NB4 (cell line): Measurements from ENCODE around the gene KLHL17.

Experiments
- DNase-seq: peaks from one replicate; pipeline ENCODE4 v3.0.0; 2010; ENCODE audit warnings: low read depth
- H3K4me3 ChIP-seq: one replicate; pipeline ENCODE4 v1.5.1; 2011; ENCODE audit warnings: mild to moderate bottlenecking, low read depth, low read length, moderate library complexity
- CTCF ChIP-seq: IDR thresholded peaks from one replicate; pipeline ENCODE4 v1.5.1; 2012; ENCODE audit warnings: low read depth, low read length
- MAX ChIP-seq: IDR thresholded peaks from 2 replicates; pipeline ENCODE4 v1.6.1; 2011; ENCODE audit warnings: low read depth, low read length
- MYC ChIP-seq: IDR thresholded peaks from 2 replicates; pipeline ENCODE4 v1.6.1; 2011; ENCODE audit warnings: low read depth, low read length
- POLR2A ChIP-seq: IDR thresholded peaks from 2 replicates; pipeline ENCODE4 v1.6.1; 2011; ENCODE audit warnings: mild to moderate bottlenecking; ENCODE audit not compliant: insufficient read length; ENCODE audit errors: extremely low read depth

Gene KLHL17

GRCh38 chr1:920521-920920 lies 39.9 kb upstream of the KLHL17 start:
- no peak for TF ChIP-seq CTCF
- no peak for TF ChIP-seq MAX
- TF ChIP-seq POLR2A = no peak
- no peak for TF ChIP-seq MYC
- no peak for DNase-seq
- H3K4me3 ChIP-seq = no peak overlapping the region

DNA sequence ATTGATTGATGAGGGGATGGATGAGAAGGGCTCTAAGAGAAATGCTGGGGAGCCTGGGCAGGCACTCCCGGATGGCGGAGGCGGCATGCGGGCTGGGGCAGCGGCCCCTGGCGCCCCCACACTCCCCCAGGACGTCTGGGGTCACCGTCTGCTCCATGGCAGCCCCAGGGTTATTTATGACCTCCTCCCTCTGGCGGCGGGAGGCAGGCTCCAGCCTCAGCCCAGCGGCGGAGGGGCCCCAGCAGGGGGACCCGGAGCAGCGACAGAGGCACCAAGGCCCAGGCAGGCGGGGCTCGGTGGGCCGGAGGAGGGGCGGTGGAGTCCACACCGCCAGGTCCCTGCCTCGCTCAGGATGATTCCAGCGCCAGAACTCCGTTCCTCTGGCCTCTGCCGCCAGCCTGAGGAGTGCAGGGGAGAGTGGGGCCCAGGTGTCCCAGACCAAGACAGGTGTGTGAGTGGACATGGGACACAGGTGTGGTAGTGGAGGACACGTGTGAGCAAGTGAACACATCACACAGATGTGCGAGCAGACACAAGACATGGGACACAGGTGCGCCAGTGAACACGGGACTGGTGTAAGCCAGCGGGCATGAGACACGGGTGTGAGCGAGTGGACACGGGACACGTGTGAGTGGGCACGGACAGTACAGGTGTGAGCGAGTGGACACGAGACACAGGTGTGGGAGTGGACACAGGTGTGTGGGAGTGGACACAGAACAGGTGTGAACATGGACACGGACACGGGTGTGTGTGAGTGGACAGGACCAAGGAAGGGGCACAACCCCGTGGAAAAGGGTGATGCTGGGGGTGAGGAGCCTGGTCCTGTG lies 39.2 kb upstream of the KLHL17 start:
- H3K4me3 ChIP-seq = no peak overlapping the region
- no peak for TF ChIP-seq POLR2A
- TF ChIP-seq MAX = no peak
- peak; percentile 13 for TF ChIP-seq CTCF
- 0 out of 2 replicates have a peak, but pooled peaks have one; percentile 27 for TF ChIP-seq MYC
- peak; percentile 84 for DNase-seq

DNA sequence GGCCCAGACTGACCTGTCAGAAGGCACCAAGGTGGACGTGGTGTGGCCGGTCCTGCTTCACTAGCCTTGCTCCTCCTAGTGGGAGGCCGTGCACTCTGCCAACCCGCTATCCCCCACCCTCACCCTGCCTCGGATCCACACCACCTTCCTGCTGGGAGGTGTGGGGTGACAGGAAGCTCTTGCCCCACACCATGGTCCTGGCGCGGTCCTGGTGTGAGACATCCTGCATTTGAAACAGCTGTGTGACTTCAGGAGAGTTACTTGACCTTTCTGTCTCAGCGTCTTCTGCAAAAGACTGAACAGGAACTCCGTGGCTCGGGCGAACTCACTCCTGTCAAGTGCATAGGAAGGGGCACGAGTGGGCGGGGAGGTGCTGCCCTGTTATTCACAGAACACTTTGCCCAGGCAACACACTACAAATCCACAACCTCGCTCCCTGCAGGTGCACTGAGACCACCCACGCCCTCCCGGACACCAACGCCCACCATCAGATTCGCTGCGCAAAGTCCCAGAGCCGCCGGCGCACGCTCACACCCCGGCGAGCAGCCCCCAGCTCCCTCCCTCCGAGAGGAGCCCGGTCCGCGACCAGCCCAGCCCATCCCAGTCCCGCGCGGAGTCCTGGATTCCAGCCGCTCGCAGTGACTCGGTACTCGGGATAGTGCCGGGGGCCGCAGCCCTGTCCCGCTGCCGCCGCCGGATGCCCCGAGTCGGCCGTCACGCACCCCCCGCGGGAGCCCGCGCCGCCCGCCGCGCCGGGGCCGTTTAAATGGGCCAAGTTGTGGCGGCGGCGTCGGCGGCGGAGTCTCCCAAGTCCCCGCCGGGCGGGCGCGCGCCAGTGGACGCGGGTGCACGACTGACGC lies 37.0 kb upstream of the KLHL17 start, which contains the start of gene SAMD11:
TSS of gene SAMD11 (plus strand) at position 793 of the 860 bp plus-strand sequence. CDS start 509 bp downstream, outside the sequence.
- H3K4me3 ChIP-seq = no peak within 1 kb of the TSS
- peak; percentile 88 for DNase-seq

GRCh38 chr1:923991-924655 lies 36.3 kb upstream of the KLHL17 start:
- no peak overlapping the region for H3K4me3 ChIP-seq
- TF ChIP-seq MAX = no peak
- TF ChIP-seq MYC = no peak
- TF ChIP-seq CTCF = no peak
- TF ChIP-seq POLR2A = no peak
- no peak for DNase-seq

More for the DNA sequence above, 37.0 kb upstream of the KLHL17 start, which contains the start of gene SAMD11:
- no peak for TF ChIP-seq CTCF
- TF ChIP-seq POLR2A = no peak
- no peak for TF ChIP-seq MYC
- TF ChIP-seq MAX = no peak

GRCh38 chr1:924656-925560 lies 35.5 kb upstream of the KLHL17 start:
- no peak for TF ChIP-seq POLR2A
- TF ChIP-seq MYC = no peak
- TF ChIP-seq MAX = no peak
- TF ChIP-seq CTCF = no peak
- DNase-seq = peak; percentile 66
- H3K4me3 ChIP-seq = no peak overlapping the region
